Superior temporal gyrus (tissue), 1 donor: ENCODE results near the gene CAMSAP3.
"Not testable (repeated sequence)": the region's sequence is repeated elsewhere in the genome, so short reads cannot be mapped to it uniquely, and the experiment has no call there.

Experiments used
- DNase-seq: peaks from one replicate; pipeline ENCODE4 v3.0.0-alpha.2; 2016; ENCODE audit errors: extremely low spot score

CAMSAP3 gene

DNA sequence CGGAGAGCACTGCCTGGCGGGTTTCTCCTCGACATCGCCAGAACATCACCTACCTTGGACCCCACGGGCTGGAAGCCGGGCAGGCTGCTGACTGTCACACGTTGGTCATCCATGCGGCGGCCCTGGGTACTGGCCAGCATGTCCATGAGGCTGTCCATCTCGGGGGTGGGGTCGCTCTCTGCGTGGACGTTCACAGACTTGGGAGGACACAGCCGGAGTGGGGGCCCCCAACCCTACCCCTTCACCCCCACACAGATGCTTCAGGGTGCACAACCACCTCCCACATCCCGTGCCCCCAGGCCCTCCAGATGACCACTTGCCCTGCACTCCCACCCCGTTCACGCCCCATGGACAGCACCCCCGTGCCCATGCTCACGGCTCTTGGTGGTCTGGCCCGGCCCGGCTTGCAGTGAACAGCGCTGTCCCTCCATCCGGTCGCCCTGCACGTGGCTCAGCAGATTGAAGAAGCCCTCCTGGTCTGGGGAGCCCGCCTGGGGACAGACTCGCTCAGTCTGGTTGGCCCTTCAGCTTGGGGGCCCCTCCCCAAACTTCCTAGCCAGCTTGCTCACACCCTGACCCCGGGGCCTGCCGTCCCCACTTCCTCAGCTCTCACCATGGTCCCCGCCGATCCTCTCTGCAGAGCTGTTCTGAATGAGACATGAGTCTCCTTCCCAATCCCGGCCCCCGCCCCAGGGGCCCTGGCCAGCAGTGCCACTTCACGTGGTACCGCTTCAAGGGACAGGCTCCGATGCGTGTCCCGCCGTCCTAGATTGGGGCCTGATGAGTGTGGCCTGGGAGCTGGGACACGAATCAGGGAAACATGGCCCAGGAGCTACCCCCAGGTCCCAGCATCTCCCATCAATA lies 36.9 kb downstream of the CAMSAP3 start:
- no peak for DNase-seq

DNA sequence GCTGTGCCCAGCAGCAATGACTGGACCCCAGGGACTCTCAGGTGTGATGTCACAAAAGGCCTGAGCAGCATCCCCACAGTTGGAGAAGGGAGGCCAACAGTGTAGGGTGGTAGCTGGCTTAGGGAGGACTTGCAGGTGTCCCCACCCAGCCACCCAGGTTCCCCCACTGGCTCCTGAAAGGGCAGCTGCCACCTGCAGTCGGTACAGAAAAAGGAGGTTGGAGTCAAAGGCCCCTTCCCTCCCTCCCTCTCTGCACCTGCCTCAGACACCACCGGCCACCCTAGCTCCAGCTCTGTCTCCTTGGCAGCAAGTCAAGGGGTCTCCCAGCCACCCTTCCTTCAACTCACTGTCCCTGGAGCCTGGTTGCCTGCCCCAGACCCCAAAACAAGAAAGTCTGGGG lies 38.0 kb downstream of the CAMSAP3 start, which contains the start of gene PCP2:
TSS of gene PCP2 (minus strand) at position 22 of the 400 bp plus-strand sequence. CDS start 262 bp downstream, outside the sequence.
- no peak for DNase-seq

DNA sequence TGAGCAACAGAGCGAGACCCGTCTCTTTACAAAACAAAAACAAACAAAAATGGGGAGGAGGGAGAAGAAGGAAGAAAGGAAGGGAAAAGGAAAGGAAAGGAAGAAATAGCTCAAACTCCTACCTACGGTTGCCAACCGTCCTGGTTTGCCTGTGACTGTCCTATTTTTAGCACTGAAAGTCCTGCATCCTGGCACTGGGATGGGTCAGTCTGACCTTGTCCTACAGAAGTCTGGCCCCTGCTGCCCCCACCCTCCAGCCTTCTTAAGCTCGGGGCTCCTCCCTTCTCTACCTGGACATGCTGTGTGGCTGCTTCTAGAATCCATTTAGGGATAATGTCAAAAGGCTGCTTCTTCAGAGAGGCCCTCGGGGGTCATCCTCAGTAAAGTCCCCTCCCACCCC lies 40.0 kb downstream of the CAMSAP3 start:
- DNase-seq = no peak

DNA sequence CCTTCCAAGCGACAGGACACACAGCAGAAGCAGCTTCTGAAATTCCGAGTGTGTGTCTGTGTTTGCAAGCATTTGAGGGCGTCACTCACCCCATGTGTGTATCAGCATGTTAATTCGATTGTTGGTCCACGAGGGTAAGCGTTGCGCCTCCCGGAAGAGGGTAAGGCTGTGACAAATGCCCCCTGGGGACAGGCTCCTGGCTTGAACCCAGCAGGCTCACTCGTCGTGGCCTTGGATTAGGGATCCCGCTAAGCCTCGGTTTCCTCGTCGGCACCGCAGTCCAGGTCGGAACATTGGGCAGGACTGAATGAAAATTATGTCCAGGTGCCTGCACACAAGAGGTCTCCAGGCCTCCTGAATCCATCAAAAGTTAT lies 40.6 kb downstream of the CAMSAP3 start:
- no peak for DNase-seq

DNA sequence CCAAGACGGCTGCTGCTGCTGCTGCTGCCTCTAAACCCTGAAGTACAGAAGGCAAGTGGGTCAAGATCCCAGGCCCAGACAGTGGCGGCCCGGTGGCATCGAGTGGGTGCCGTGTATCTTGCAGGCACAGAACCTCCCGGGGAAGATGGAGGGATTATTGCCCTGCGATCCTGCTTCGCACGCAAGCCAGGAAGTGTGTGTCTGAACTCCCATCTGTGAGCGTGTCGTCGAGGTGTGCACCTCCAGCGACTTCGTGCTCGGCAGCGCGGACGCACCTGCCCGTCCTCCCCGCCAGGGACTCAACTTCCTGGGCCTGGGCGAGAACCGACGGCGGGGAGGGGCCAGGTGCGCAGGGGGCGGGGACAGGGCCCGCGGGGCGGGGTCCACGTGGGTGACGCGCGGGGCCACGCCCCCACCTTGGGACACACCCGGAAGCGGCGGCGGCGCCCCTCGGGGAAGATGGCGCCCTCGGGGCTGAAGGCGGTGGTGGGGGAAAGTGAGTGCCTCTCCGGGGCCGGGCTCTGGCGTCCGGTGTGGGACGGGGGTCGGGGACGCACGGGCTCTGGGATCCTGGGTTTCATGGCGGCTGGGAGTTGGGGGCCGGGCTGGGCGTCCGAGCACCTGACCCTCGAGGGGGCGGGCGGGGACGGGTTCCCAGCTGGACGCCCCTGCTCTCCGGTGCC lies 41.2 kb downstream of the CAMSAP3 start, which contains the start of gene STXBP2:
TSS of gene STXBP2 (plus strand) at position 420 of the 683 bp plus-strand sequence. CDS start at position 460, 40 bp downstream.
- DNase-seq = no peak

DNA sequence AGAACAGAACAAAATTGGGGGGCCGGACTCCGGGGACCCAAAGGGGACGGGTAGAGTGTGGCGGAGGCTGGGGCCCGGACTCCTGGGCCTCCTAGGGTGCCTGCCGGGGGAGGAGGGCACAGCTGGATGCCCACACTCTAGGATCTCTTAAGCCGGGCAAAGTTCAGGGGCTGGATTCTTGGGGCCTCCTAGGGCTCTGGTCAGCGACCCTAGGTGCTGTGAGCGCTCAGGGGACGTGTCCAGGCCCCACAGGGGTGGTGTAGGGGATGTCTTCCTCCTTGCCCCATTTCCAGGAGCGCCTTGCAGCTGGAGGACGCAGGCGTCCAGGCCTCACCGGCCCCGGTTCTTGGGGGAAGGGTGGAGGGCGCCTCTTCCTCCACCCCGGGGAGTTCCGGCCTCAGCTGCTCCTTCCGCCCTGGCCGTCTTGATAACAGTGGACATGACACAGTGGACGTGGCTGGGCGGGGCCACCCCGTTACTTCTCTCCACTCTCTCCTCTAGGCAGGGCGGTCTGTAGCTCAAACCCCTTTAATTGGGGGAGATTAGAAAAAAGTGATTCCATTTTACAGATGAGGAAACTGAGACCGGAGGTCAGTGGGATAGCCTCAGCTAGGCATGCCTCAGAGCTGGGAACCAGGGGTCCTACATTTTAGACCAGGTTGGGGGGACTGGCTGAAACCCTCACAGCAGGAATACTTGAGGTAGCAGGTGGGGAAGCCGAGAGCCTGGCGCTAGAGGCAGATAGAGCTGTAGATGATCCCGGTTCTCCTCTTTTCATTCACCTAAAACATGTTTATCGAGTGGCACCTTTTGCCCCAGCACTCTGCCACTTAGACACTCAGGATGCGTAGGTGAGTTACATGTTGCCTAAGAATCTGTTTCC lies 42.0 kb downstream of the CAMSAP3 start:
- no peak for DNase-seq

DNA sequence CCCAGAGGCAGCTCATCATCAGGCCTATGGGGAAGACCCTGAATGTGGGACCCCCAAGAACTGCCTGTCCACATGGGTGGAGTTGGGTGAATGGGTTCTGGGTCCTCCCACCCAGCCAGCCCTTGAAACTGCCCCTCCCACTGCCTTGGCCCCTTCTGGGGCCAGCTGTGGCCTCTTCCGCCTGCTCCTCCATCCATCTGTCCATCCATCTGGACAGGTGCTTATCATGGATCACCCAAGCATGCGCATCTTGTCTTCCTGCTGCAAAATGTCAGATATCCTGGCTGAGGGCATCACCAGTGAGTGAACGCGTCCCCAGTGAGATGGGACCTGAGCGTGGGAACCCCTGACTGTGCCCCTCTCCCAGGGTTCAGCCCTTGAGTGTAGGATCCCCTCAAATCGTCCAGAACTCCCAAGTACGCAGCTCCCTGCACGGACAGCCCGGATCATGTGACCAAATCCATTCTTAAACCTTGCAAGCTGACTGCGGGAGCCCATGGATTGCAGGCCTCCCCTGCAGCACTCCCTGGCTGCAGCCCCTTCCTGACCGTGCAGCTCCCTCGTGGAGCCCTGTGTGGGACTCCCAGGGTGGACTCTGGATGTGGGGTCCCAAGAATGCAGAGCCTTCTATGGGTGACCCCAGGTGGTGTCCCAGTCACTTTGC lies 43.3 kb downstream of the CAMSAP3 start:
- no peak for DNase-seq

DNA sequence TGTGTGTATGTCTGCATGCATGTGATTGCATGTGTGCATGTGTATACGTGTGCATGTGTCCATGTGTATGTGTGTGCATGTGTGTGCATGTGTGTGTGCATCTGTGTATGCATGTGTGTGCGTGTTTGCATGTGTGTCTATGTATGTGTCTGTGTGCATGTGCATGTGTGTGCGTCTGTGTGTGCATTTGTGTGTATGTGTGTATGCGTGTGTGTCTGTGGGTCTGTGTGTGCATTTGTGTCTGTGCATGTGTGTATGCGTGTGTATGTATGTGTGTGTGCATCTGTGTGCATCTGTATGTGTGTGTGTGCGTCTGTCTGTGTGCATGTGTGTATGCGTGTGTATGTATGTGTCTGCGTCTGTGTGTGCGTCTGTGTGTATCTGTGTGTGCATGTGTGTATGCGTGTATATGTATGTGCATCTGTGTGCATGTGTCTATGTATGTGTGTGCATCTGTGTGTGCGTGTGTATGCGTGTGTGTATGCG lies 44.2 kb downstream of the CAMSAP3 start:
- no peak for DNase-seq

DNA sequence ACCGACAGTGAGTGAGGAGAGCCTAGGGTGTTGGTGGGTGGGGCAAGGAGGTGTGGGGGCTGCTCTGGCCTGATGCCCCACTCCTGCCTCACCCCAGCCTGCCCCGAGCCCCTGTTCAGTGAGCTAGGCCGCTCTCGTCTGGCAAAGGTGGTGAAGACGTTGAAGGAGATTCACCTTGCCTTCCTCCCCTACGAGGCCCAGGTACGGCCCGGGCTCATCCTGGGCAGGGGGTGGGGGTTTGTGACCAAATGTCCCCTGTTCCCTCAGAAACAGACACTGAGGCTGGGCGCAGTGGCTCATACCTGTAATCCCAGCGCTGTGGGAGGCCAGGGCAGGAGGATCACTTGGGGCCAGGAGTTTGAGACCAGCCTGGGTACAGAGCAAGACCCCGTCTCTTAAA lies 45.1 kb downstream of the CAMSAP3 start:
- no peak for DNase-seq

DNA sequence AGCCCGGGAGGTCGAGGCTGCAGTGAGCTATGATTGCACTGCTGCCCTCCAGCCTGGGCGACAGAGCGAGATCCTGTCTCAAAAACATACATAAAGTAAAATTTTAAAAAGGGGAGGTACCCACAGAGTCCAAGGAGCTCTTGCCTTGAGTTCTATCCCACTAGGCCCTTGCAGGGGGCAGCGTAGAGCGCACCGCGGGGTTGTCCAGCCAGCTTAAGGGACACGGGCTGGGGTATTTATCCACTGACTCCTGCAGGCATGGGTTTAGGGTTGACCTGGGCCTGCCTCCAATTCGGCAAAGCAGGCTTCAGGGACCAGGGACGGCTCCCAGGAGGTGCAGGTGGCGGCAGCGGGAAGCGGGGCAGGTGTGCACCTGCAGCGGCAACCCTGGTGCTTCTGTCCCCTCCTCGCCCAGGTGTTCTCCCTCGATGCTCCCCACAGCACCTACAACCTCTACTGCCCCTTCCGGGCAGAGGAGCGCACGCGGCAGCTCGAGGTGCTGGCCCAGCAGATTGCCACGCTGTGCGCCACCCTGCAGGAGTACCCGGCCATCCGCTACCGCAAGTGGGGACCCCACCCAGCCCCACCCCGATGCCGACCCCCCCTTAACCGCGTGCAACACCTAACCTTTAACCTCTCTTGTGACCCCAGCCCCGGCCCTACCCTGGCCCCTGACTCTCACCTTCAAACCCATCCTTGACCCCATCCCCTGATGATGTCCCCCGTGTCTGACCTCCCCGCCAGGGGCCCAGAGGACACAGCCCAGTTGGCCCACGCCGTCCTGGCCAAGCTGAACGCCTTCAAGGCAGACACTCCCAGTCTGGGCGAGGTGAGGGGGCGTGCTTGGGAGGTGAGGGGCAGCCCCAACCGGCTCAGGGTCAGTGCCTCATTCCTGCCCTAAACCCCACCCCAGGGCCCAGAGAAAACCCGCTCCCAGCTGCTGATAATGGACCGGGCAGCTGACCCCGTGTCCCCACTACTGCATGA lies 45.9 kb downstream of the CAMSAP3 start:
- DNase-seq = no peak

DNA sequence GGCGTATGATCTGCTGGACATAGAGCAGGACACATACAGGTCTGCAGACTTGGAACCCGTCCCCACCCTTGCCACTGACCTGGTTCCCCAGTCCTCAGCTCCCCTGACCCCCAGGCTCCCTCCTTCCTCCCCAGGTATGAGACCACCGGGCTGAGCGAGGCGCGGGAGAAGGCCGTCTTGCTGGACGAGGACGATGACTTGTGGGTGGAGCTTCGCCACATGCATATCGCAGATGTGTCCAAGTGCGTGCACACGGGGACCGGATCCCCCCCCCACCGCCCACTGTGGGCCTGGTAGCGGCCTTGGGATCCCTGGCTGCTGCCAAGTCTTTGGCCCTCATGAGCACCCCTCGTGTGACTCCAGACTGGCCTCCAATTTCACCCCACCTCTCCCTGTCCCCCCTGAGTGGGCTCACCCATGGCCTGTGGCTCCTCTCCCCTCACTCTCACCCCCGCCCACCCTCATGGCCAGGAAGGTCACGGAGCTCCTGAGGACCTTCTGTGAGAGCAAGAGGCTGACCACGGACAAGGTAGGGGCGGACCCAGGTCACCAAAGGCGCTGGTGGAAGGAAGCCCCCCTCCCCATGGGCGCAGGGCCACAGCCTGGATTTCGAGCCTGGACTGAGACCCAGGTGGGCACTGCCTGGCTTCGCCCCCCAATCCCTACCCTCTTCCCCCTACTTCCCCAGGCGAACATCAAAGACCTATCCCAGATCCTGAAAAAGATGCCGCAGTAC lies 46.8 kb downstream of the CAMSAP3 start:
- no peak for DNase-seq

DNA sequence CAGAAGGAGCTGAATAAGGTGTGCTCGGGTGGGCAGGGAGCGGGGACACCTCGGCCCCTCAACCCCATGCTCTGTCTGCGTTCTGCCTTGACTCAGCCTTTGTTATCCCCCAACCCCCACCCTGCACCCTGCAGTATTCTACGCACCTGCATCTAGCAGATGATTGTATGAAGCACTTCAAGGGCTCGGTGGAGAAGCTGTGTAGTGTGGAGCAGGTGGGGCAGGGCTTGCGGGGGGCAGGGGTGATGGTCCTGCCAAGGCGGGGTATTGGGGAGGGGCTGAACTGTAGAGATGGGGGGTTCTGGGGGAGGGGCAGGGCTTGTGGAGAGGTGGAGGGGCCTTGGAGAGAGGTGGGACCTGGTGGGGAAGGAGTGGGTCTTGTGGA lies 47.4 kb downstream of the CAMSAP3 start:
- no peak for DNase-seq

DNA sequence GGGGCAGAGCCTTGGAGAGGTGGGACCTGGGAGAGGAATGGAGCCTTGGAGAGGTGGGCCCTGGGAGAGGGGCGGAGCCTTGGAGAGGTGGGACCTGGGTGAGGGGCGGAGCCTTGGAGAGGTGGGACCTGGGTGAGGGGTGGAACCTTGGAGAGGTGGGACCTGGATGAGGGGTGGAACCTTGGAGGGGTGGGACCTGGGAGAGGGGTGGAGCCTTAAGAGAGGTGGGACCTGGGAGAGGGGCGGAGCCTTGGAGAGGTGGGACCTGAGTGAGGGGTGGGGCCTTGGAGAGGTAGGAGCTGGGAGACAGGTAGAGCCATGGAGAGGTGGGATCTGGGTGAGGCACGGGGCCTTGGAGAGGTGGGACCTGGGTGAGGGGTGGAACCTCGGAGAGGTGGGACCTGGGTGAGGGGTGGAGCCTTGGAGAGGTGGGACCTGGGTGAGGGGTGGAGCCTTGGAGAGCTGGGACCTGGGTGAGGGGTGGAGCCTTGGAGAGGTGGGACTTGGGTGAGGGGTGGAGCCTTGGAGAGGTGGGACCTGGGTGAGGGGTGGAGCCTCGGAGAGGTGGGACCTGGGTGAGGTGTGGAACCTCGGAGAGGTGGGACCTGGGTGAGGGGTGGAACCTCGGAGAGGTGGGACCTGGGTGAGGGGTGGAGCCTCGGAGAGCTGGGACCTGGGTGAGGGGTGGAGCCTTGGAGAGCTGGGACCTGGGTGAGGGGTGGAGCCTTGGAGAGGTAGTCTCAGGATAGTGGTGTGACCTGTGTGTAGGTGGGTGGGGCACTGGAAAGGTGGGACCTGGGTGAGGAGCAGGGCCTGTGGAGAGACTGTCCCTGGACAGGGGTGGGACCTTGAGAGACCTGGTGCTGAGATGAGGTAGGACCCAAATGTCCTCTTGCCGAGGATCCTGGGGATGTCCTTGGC lies 48.2 kb downstream of the CAMSAP3 start:
- DNase-seq = not testable (repeated sequence)

DNA sequence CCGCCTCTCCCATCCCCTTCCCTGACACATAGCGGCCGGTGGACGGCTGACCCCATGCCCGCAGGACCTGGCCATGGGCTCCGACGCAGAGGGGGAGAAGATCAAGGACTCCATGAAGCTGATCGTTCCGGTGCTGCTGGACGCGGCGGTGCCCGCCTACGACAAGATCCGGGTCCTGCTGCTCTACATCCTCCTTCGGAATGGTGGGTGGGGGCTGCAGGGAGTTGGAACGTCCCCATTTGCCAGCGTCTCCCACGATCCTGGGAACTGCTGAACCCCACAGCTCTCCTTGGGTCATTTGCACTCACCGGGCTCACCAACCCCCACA lies 48.9 kb downstream of the CAMSAP3 start:
- DNase-seq = no peak

DNA sequence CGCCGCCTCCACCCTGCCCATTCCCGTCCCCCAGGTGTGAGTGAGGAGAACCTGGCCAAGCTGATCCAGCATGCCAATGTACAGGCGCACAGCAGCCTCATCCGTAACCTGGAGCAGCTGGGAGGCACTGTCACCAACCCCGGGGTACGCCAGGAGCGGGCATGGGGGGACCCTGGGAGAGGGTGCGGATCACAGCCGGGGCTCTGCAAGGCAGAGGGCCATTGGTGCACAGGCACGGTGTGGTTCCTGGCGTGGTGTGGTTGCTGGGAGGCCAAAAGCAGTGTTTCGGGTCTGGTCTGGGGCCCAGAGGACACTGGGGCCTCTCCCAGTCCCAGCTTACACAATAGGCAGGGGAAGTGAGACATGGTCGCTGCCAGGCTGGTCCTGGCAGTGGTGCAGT lies 49.5 kb downstream of the CAMSAP3 start:
- no peak for DNase-seq

DNA sequence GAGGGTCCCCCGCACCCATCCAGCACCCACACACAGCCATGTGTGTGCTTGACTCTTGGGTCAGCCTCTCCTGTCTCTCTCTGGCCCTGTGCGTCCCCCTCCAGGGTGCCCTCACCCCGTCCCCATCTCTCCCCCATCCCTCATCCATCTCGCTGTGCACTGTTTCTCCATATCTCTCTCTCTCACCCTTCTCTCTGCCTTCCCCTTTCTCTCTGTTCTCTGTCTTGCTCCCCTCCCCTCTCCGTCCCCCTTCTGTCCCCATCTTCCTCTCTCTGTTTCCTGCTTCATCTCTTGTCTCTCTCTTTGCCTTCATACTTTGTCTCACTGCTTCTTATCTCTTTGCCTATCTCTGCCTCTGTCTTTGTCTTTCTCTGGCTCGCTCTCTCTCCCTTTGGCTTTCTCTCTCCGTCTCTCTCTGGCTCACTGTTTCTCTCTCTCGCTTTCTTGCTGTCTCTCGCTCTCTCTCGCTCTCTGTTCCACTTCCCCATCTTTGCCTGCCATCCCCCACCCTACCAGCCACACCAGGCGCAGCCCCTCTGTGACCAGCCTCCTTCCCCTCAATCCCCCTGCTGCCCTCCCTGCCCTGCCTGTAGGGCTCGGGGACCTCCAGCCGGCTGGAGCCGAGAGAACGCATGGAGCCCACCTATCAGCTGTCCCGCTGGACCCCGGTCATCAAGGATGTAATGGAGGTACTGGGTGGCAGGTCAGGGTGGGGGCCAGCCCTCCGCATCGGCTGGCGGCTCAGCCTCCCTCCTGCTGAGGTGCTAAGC lies 50.2 kb downstream of the CAMSAP3 start:
- no peak for DNase-seq

DNA sequence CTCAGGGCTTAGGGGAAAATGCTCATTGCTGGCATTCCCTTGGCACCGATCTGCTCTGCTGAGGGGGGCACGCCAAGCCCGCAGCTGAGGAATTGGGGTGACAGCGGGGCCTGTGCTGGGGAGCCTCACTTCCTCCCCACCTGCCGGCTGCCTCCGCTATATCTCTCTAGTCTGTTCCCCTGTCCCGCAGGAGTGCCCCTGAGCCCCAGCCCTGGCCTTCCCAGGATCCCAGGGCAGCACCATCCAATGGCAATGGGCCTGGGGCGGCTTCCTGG lies 50.7 kb downstream of the CAMSAP3 start:
- DNase-seq = no peak

DNA sequence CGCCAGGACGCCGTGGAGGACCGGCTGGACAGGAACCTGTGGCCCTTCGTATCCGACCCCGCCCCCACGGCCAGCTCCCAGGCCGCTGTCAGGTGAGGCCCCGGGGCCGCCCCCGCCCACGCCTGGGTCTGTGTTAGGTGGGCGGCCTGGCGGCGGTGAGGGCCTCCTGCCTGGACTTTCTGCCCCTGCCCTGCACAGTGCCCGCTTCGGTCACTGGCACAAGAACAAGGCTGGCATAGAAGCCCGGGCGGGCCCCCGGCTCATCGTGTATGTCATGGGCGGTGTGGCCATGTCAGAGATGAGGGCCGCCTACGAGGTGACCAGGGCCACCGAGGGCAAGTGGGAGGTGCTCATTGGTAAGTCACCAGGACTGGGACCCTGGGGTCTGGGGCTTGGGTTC lies 51.5 kb downstream of the CAMSAP3 start:
- DNase-seq = no peak
